ENCODE measurements around the gene NANOS1.

DNA sequence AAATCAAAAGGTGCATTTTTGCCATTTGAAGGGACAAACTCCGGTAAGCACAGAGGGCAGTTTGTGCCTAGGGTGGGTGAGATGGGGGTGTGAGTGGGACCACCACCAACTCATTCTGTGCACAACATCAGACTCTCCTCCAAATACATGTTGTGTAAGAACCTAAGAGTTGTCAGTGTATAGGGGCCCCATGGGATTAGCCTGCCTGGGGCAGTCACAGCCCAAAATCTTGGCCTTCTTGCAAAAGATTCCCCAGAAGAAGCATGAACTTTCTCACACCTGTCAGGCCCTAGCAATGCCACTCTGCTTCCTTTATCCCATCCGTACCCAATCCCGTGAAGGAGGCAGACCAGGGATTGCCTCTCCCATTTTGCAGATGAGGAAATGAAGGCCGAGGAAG, 47.1 kb upstream of the NANOS1 start:
- TF ChIP-seq, protein P1, sequence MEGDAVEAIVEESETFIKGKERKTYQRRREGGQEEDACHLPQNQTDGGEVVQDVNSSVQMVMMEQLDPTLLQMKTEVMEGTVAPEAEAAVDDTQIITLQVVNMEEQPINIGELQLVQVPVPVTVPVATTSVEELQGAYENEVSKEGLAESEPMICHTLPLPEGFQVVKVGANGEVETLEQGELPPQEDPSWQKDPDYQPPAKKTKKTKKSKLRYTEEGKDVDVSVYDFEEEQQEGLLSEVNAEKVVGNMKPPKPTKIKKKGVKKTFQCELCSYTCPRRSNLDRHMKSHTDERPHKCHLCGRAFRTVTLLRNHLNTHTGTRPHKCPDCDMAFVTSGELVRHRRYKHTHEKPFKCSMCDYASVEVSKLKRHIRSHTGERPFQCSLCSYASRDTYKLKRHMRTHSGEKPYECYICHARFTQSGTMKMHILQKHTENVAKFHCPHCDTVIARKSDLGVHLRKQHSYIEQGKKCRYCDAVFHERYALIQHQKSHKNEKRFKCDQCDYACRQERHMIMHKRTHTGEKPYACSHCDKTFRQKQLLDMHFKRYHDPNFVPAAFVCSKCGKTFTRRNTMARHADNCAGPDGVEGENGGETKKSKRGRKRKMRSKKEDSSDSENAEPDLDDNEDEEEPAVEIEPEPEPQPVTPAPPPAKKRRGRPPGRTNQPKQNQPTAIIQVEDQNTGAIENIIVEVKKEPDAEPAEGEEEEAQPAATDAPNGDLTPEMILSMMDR (IDR thresholded peaks at IDR 0.05) = no peak
- TF ChIP-seq EZH2 (IDR thresholded peaks at IDR 0.05) = no peak
